CD4-positive, alpha-beta T cell (primary cell): ENCODE results near the gene TAF1B. TPM values are rescaled to one million over a fixed set of nuclear protein-coding genes. Genes with fewer than 3 reads are reported as not detected.
"Not testable (repeated sequence)": the region's sequence is repeated elsewhere in the genome, so short reads cannot be mapped to it uniquely, and the experiment has no call there.

Experiments
- ATAC-seq: fragments of 200-7000 bp; cut with Tn5 transposase; one replicate; pipeline ENCODE4 v1.10.0; 2022; ENCODE audit warnings: mild to moderate bottlenecking; ENCODE audit not compliant: poor library complexity
- CTCF ChIA-PET: fragments of 350-600 bp; sonication (Branson Sonifier 250); formaldehyde crosslinking; loops from one replicate; lab custom pipeline; 2021; ENCODE audit warnings: antibody characterized with exemption, inconsistent platforms; lab: Charles Lee
- POLR2A ChIA-PET: fragments of 350-600 bp; sonication (Branson Sonifier 250); formaldehyde crosslinking; loops from one replicate; lab custom pipeline; 2021; ENCODE audit warnings: antibody characterized with exemption, inconsistent platforms; lab: Charles Lee
- DNase-seq, 14 experiments: peaks; one replicate each; pipeline ENCODE4 v3.0.0-alpha.2; 2013 to 2020; ENCODE audit warnings: mixed read lengths in 2 of 14
- H3K27ac ChIP-seq, 2 donors: one replicate each; pipeline versions ENCODE4 v1.5.1 to v1.7.0; 2013; ENCODE audit warnings: low read length in 2 of 2, low read depth in 1 of 2, mild to moderate bottlenecking in 1 of 2
- H3K27me3 ChIP-seq, 2 experiments: 1 replicate in 1 of 2; 2 replicates in 1 of 2; pipeline versions ENCODE4 v1.6.1 to v1.7.0; 2013; ENCODE audit warnings: low read length in 2 of 2, control low read depth in 1 of 2, mild to moderate bottlenecking in 1 of 2, moderate library complexity in 1 of 2; ENCODE audit not compliant: insufficient read depth in 2 of 2, control insufficient read depth in 1 of 2
- H3K36me3 ChIP-seq: one replicate; pipeline ENCODE4 v1.6.1; 2013; ENCODE audit warnings: low read length, control low read depth; ENCODE audit not compliant: insufficient read depth
- H3K4me1 ChIP-seq: one replicate; pipeline ENCODE4 v1.6.1; 2013; ENCODE audit warnings: low read length, control low read depth; ENCODE audit not compliant: insufficient read depth
- H3K4me3 ChIP-seq: one replicate; pipeline ENCODE4 v1.5.1; 2013; ENCODE audit warnings: mild to moderate bottlenecking, low read length, moderate library complexity
- H3K9me3 ChIP-seq, 2 experiments: 1 replicate in 1 of 2; 2 replicates in 1 of 2; pipeline versions ENCODE4 v1.6.1 to v1.7.0; 2013; ENCODE audit warnings: low read length in 2 of 2, mild to moderate bottlenecking in 2 of 2, control low read depth in 1 of 2, moderate library complexity in 1 of 2; ENCODE audit not compliant: control insufficient read depth in 1 of 2, insufficient read depth in 1 of 2
- H3K27ac Mint-ChIP-seq: one replicate; pipeline ENCODE4 v1.8.0; 2020; ENCODE audit warnings: mixed read lengths
- H3K27me3 Mint-ChIP-seq: one replicate; pipeline ENCODE4 v1.8.0; 2021; ENCODE audit warnings: mixed read lengths
- H3K36me3 Mint-ChIP-seq: one replicate; pipeline ENCODE4 v1.8.0; 2021; ENCODE audit warnings: low read depth, mixed read lengths
- H3K4me1 Mint-ChIP-seq: one replicate; pipeline ENCODE4 v1.8.0; 2021; ENCODE audit warnings: low read depth, mixed read lengths
- H3K4me3 Mint-ChIP-seq: one replicate; pipeline ENCODE4 v1.8.0; 2020; ENCODE audit warnings: mild to moderate bottlenecking, mixed read lengths
- H3K9me3 Mint-ChIP-seq: one replicate; pipeline ENCODE4 v1.8.0; 2020; ENCODE audit warnings: mixed read lengths
- CTCF ChIP-seq: fragments of 200-600 bp; IDR thresholded peaks from one replicate; pipeline ENCODE4 v1.8.0; 2022; ENCODE audit warnings: antibody characterized with exemption, mild to moderate bottlenecking
- intact Hi-C, 2 experiments: fragments of 100-400 bp; cut with DNase I in 1 of 2; cut with micrococcal nuclease in 1 of 2; formaldehyde crosslinking; loops; one replicate each; pipeline versions ENCODE4 v1.15.1 to v1.9.0; 2023 to 2025; cut with DNase I, micrococcal nuclease
- total RNA-seq, 174 experiments: library from RNA in 2 of 174; stranded (reverse) in 2 of 174; gene quantifications; one replicate each; pipeline ENCODE4 v1.2.3 and lab custom pipeline; 2021 to 2026

The TAF1B gene
- total RNA-seq, 2 experiments from 2014 or later, result 9.9 to 10.8 TPM

GRCh38 chr2:9832586-9832985 lies 10.7 kb upstream of the TAF1B start:
- no peak overlapping the region for H3K4me3 ChIP-seq
- H3K27me3 ChIP-seq, result peaks cover 0 to 3% of the 10 kb centered on the region in 2 experiments
- intact Hi-C loops, result no loop called here
- Mint-ChIP-seq H3K36me3 (no peaks in the 10 kb centered on the region), H3K9me3 (no peaks in the 10 kb centered on the region), H3K4me1 (no peaks in the 10 kb centered on the region), H3K4me3 (no peak overlapping the region), H3K27me3 (peaks cover 4% of the 10 kb centered on the region), H3K27ac (no peak overlapping the region)
- no peaks in the 10 kb centered on the region for H3K9me3 ChIP-seq
- ChIA-PET CTCF (no interaction called here), POLR2A (no interaction called here)
- ATAC-seq, result no peak
- no peaks in the 10 kb centered on the region for H3K4me1 ChIP-seq
- no peaks in the 10 kb centered on the region for H3K36me3 ChIP-seq
- TF ChIP-seq CTCF, result no peak
- no peak overlapping the region for H3K27ac ChIP-seq
- no peak for DNase-seq

- H3K27ac ChIP-seq, H3K27me3 Mint-ChIP-seq, DNase-seq, H3K27ac Mint-ChIP-seq, ATAC-seq, H3K4me3 ChIP-seq, H3K36me3 Mint-ChIP-seq, H3K36me3 ChIP-seq, H3K27me3 ChIP-seq, H3K9me3 ChIP-seq, POLR2A ChIA-PET, H3K4me3 Mint-ChIP-seq, intact Hi-C loops, H3K4me1 ChIP-seq, H3K9me3 Mint-ChIP-seq, H3K4me1 Mint-ChIP-seq: not testable (repeated sequence)
- CTCF ChIA-PET, result interaction anchor here (0.9 kb wide), 1 partner anchor 21 kb away, joined by 3 read pairs; no protein-coding TSS in a partner anchor
These were observed 8.2 kb upstream of the TAF1B start for GRCh38 chr2:9835068-9835467.

GRCh38 chr2:9836074-9836473 lies 7.2 kb upstream of the TAF1B start:
- TF ChIP-seq CTCF, result no peak
- no peaks in the 10 kb centered on the region for H3K36me3 Mint-ChIP-seq
- no peaks in the 10 kb centered on the region for H3K27me3 Mint-ChIP-seq
- intact Hi-C loops, result no loop called here
- no peak overlapping the region for H3K4me3 ChIP-seq
- no peak overlapping the region for H3K27ac Mint-ChIP-seq
- H3K4me1 ChIP-seq, result no peaks in the 10 kb centered on the region
- ChIA-PET POLR2A (no interaction called here), CTCF (no interaction called here)
- no peaks in the 10 kb centered on the region for H3K27me3 ChIP-seq
- no peaks in the 10 kb centered on the region for H3K36me3 ChIP-seq
- ATAC-seq (no peak), DNase-seq (no peak)
- H3K4me3 Mint-ChIP-seq, result no peak overlapping the region
- no peaks in the 10 kb centered on the region for H3K4me1 Mint-ChIP-seq
- no peaks in the 10 kb centered on the region for H3K9me3 ChIP-seq
- H3K27ac ChIP-seq, result no peak overlapping the region
- no peaks in the 10 kb centered on the region for H3K9me3 Mint-ChIP-seq

- Histone ChIP-seq H3K27me3 (no peaks in the 10 kb centered on the region), H3K36me3 (no peaks in the 10 kb centered on the region), H3K4me1 (no peaks in the 10 kb centered on the region), H3K9me3 (no peaks in the 10 kb centered on the region), H3K27ac (no peak overlapping the region), H3K4me3 (no peak overlapping the region)
- ChIA-PET POLR2A (no interaction called here), CTCF (no interaction called here)
- Mint-ChIP-seq H3K36me3 (no peaks in the 10 kb centered on the region), H3K4me3 (no peak overlapping the region), H3K27ac (no peak overlapping the region), H3K9me3 (no peaks in the 10 kb centered on the region), H3K4me1 (no peaks in the 10 kb centered on the region), H3K27me3 (no peaks in the 10 kb centered on the region)
- DNase-seq (no peak), ATAC-seq (no peak)
- intact Hi-C loops, result no loop called here
- no peak for TF ChIP-seq CTCF
These were observed 6.8 kb upstream of the TAF1B start for GRCh38 chr2:9836517-9836916.
